H1 (cell line): ENCODE results near the gene AKT1S1. TPM values are rescaled to one million over a fixed set of nuclear protein-coding genes. Genes with fewer than 3 reads are reported as not detected.

Experiments
- CTCF ChIA-PET: fragments of 300-600 bp; sonication (Branson Sonifier 250); formaldehyde crosslinking; loops from one replicate; lab custom pipeline; 2021; ENCODE audit not compliant: partially characterized antibody; lab: Charles Lee
- POLR2A ChIA-PET: fragments of 300-600 bp; sonication (Branson Sonifier 250); formaldehyde crosslinking; loops from one replicate; lab custom pipeline; 2021; ENCODE audit warnings: inconsistent platforms; ENCODE audit not compliant: partially characterized antibody; lab: Charles Lee
- DNase-seq, 2 experiments: peaks; one replicate each; pipeline versions ENCODE4 v3.0.0 to v3.0.0-alpha.2; 2010 to 2022; ENCODE audit warnings: low spot score in 2 of 2, low read depth in 1 of 2, mixed read lengths in 1 of 2
- FAIRE-seq: peaks from 2 replicates; lab custom pipeline; 2011; peaks lifted over from hg19 to GRCh38; lab: Jason Lieb, UNC
- H2AFZ ChIP-seq: 2 replicates; pipeline ENCODE4 v1.8.1; 2012; ENCODE audit warnings: low read length, inconsistent platforms
- H2AK5ac ChIP-seq: 2 replicates; pipeline ENCODE4 v1.6.1; 2013; ENCODE audit warnings: low read depth, low read length
- H2BK120ac ChIP-seq: replicated peaks from 2 replicates; pipeline ENCODE3; 2013; ENCODE audit warnings: low read depth, low read length, inconsistent platforms
- H2BK12ac ChIP-seq: 2 replicates; pipeline ENCODE4 v1.6.1; 2013; ENCODE audit warnings: low read depth, low read length
- H2BK15ac ChIP-seq: 2 replicates; pipeline ENCODE4 v1.6.1; 2013; ENCODE audit warnings: low read length
- H2BK20ac ChIP-seq: 2 replicates; pipeline ENCODE4 v1.6.1; 2013; ENCODE audit warnings: low read length
- H2BK5ac ChIP-seq: 2 replicates; pipeline ENCODE4 v1.6.1; 2013; ENCODE audit warnings: low read depth, low read length
- H3K14ac ChIP-seq: 2 replicates; pipeline ENCODE4 v1.6.1; 2013; ENCODE audit warnings: inconsistent platforms; ENCODE audit not compliant: insufficient read length
- H3K18ac ChIP-seq: 2 replicates; pipeline ENCODE4 v1.6.1; 2013; ENCODE audit warnings: low read length; ENCODE audit errors: extremely low read depth
- H3K23ac ChIP-seq: 2 replicates; pipeline ENCODE4 v1.6.1; 2013; ENCODE audit warnings: inconsistent platforms; ENCODE audit not compliant: insufficient read length
- H3K23me2 ChIP-seq: 2 replicates; pipeline ENCODE4 v1.6.1; 2013; ENCODE audit warnings: low read depth, low read length
- H3K27ac ChIP-seq: 2 replicates; pipeline ENCODE4 v1.6.1; 2011; ENCODE audit warnings: low read depth, low read length, inconsistent platforms
- H3K27me3 ChIP-seq, 4 experiments: replicated peaks in 1 of 4; 1 replicate in 1 of 4; 2 replicates in 3 of 4; pipeline versions ENCODE4 v1.6.1 to v1.8.1; 2011 to 2013; ENCODE audit warnings: low read length in 3 of 4, mild to moderate bottlenecking in 3 of 4, inconsistent platforms in 2 of 4, mixed read lengths in 2 of 4, moderate library complexity in 1 of 4; ENCODE audit not compliant: control insufficient read depth in 3 of 4, insufficient read depth in 3 of 4; ENCODE audit errors: extremely low read depth in 1 of 4
- H3K36me3 ChIP-seq, 4 experiments: 2 replicates each; pipeline versions ENCODE4 v1.6.1 to v1.8.1; 2011 to 2013; ENCODE audit warnings: mild to moderate bottlenecking in 4 of 4, low read length in 3 of 4, moderate library complexity in 2 of 4, control low read depth in 1 of 4, inconsistent platforms in 1 of 4; ENCODE audit not compliant: insufficient read depth in 4 of 4, control insufficient read depth in 2 of 4
- H3K4ac ChIP-seq: replicated peaks from 2 replicates; pipeline ENCODE3; 2013; ENCODE audit warnings: low read length, low read depth, mixed read lengths, inconsistent platforms; ENCODE audit not compliant: insufficient read length
- H3K4me1 ChIP-seq, 4 experiments: replicated peaks in 1 of 4; 1 replicate in 1 of 4; 2 replicates in 3 of 4; pipeline versions ENCODE4 v1.6.1 to v1.8.1; 2011 to 2013; ENCODE audit warnings: low read length in 3 of 4, inconsistent platforms in 2 of 4, mixed read lengths in 1 of 4; ENCODE audit not compliant: insufficient read depth in 4 of 4, control insufficient read depth in 3 of 4
- H3K4me2 ChIP-seq, 2 experiments: 2 replicates each; pipeline versions ENCODE4 v1.6.1 to v1.8.1; 2011 to 2013; ENCODE audit warnings: low read depth in 2 of 2, low read length in 2 of 2, control low read depth in 1 of 2, inconsistent platforms in 1 of 2, mild to moderate bottlenecking in 1 of 2; ENCODE audit not compliant: insufficient read depth in 1 of 2
- H3K4me3 ChIP-seq, 4 experiments: fragments of 200-600, 300-600 bp in 1 of 4; sonication (generic), shearing (Covaris generic), sonication (Bioruptor Twin) in 1 of 4; 2 replicates each; pipeline versions ENCODE4 v1.5.1 to v1.8.1; 2011 to 2016; ENCODE audit warnings: low read length in 4 of 4, low read depth in 3 of 4, control low read depth in 2 of 4, inconsistent platforms in 2 of 4, mild to moderate bottlenecking in 2 of 4, mixed read lengths in 1 of 4, moderate library complexity in 1 of 4; ENCODE audit not compliant: insufficient read depth in 2 of 4; ENCODE audit errors: extremely low read depth in 1 of 4
- H3K56ac ChIP-seq: replicated peaks from 2 replicates; pipeline ENCODE3; 2013; ENCODE audit warnings: low read depth, mild to moderate bottlenecking, mixed read lengths, low read length, inconsistent platforms; ENCODE audit not compliant: insufficient read length
- H3K79me1 ChIP-seq: 2 replicates; pipeline ENCODE4 v1.6.1; 2013; ENCODE audit warnings: low read depth, low read length, control low read depth
- H3K79me2 ChIP-seq, 2 experiments: 2 replicates each; pipeline versions ENCODE4 v1.6.1 to v1.8.1; 2012 to 2013; ENCODE audit warnings: low read length in 2 of 2, mild to moderate bottlenecking in 2 of 2, inconsistent platforms in 1 of 2; ENCODE audit not compliant: insufficient read depth in 2 of 2, control insufficient read depth in 1 of 2
- H3K9ac ChIP-seq, 4 experiments: replicated peaks in 1 of 4; 1 replicate in 1 of 4; 2 replicates in 3 of 4; pipeline versions ENCODE4 v1.6.1 to v1.8.1; 2011 to 2013; ENCODE audit warnings: low read depth in 3 of 4, low read length in 3 of 4, control low read depth in 2 of 4, mild to moderate bottlenecking in 2 of 4, moderate library complexity in 2 of 4, inconsistent platforms in 1 of 4; ENCODE audit errors: extremely low read depth in 1 of 4
- H3K9me3 ChIP-seq, 2 experiments: 2 replicates each; pipeline versions ENCODE4 v1.6.1 to v1.8.1; 2012 to 2013; ENCODE audit warnings: mild to moderate bottlenecking in 2 of 2, moderate library complexity in 2 of 2, control low read depth in 1 of 2, inconsistent platforms in 1 of 2, low read depth in 1 of 2, low read length in 1 of 2, mixed read lengths in 1 of 2; ENCODE audit not compliant: insufficient read depth in 2 of 2
- H4K20me1 ChIP-seq, 2 experiments: replicated peaks in 1 of 2; 2 replicates each; pipeline versions ENCODE3 to v1.8.1; 2011 to 2013; ENCODE audit warnings: inconsistent platforms in 2 of 2, low read length in 2 of 2, mild to moderate bottlenecking in 1 of 2; ENCODE audit not compliant: insufficient read depth in 2 of 2, control insufficient read depth in 1 of 2
- H4K5ac ChIP-seq: 2 replicates; pipeline ENCODE4 v1.6.1; 2013; ENCODE audit warnings: low read length, low read depth, mixed read lengths, inconsistent platforms; ENCODE audit not compliant: insufficient read length
- H4K8ac ChIP-seq: 2 replicates; pipeline ENCODE4 v1.8.0; 2013; ENCODE audit warnings: mild to moderate bottlenecking, moderate library complexity, low read length, inconsistent platforms; ENCODE audit not compliant: insufficient read depth; ENCODE audit errors: extremely low read depth
- H4K91ac ChIP-seq: replicated peaks from 2 replicates; pipeline ENCODE3; 2013; ENCODE audit warnings: low read length, mixed read lengths, inconsistent platforms; ENCODE audit not compliant: insufficient read length
- FOSL1 ChIP-seq: IDR thresholded peaks from 2 replicates; pipeline ENCODE4 v1.6.1; 2011; ENCODE audit warnings: mild to moderate bottlenecking, low read depth, low read length, moderate library complexity; ENCODE audit not compliant: insufficient read depth
- SP1 ChIP-seq: IDR thresholded peaks from 2 replicates; pipeline ENCODE4 v1.6.1; 2011; ENCODE audit warnings: low read depth, low read length
- SP4 ChIP-seq: IDR thresholded peaks from 2 replicates; pipeline ENCODE4 v1.6.1; 2012; ENCODE audit warnings: low read length, inconsistent platforms
- SUZ12 ChIP-seq: fragments of 200-600 bp; sonication (generic); IDR thresholded peaks from 2 replicates; pipeline ENCODE4 v1.6.1; 2012; ENCODE audit warnings: mild to moderate bottlenecking, inconsistent platforms, low read length, moderate library complexity, mixed read lengths
- TAF7 ChIP-seq: optimal IDR thresholded peaks from 2 replicates; pipeline ENCODE3; 2011; ENCODE audit warnings: low read depth, mild to moderate bottlenecking, inconsistent platforms, low read length, moderate library complexity, borderline replicate concordance
- TEAD4 ChIP-seq: IDR thresholded peaks from 2 replicates; pipeline ENCODE4 v1.6.1; 2012; ENCODE audit warnings: low read depth, low read length, inconsistent platforms, mixed read lengths
- ZNF274 ChIP-seq: IDR thresholded peaks from 2 replicates; pipeline ENCODE4 v1.7.0; 2012; ENCODE audit warnings: low read length, borderline replicate concordance; ENCODE audit errors: extremely low read depth
- WGBS, 2 experiments: shearing (Covaris generic) in 1 of 2; methylation state at CpG; one replicate each; pipeline versions ENCODE4 v1.1.6 to v1.1.7; 2013 to 2015; ENCODE audit warnings: low lambda C conversion rate in 2 of 2, mixed read lengths in 2 of 2, inconsistent platforms in 1 of 2, low coverage in 1 of 2, missing lambda C conversion rate in 1 of 2; ENCODE audit not compliant: insufficient replicate concordance in 2 of 2, insufficient coverage in 1 of 2, insufficient read length in 1 of 2; ENCODE audit errors: extremely low coverage in 1 of 2, missing lambda C conversion rate in 1 of 2; 5-methylcytosine and 5-hydroxymethylcytosine counted together
- polyA plus RNA-seq, 7 experiments: library from polyadenylated mRNA; depleted of rRNA in 3 of 7; stranded (reverse) in 5 of 7; unstranded in 2 of 7; fragments of >200 nt in 5 of 7; fragments of 200-250 nt in 2 of 7; gene quantifications; 1 replicate in 5 of 7; 2 replicates in 1 of 7; 4 replicates in 1 of 7; pipeline versions ENCODE4 v1.2.1 to v1.2.3, GENCODE V29; 2011 to 2013; ENCODE audit warnings: missing spikeins in 2 of 7, mixed read lengths in 2 of 7
- total RNA-seq: library from RNA; stranded (reverse); fragmentation: NEBNext Ultra II Directional; extraction: Animal tissue kit (Norgen Biotek cat#: 25700); gene quantifications from 2 replicates; pipeline ENCODE4 v1.2.1, GENCODE V29; 2021

AKT1S1 gene
- total and polyA plus RNA-seq, 2 of the 8 experiments (the other 6 are each of a cell fraction or from before 2014, with no cell fraction given): 40.7 to 45.9 TPM

DNA sequence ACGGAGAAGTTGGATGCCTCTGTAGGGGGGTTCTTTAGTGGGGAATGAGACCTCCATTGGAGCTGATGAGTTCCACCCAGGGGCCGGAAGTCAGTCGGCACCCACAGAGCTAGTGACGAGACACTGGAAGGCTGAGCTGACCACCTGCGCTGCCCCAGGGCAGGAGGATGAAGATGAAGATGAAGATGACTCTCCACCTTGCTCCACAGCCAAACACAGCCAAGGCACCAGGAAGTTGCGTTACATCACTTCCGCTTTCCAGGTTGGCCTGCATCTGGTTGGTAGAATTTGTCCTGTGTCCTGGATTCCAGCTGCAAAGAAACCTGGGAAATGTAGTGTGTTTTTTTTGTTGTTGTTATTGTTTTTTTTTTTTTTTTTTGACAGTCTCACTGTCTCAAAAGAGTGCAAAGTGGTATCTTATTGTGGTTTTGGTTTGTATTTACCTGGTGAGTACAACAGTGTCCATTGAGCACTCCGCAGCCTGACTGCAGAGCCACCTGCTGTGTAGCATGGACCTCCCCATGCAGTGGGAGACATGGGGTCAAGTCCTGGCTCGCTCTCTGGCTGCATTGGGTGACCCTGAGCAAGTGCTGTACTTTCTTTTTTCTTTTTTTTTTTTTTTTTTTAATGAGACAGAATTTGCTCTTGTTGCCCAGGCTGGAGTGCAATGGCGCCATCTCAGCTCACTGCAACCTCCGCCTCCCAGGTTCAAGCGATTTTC lies 2.2 kb upstream of the AKT1S1 start:
- ChIA-PET POLR2A (interaction anchor here (1.1 to 6.2 kb wide), 4 partner anchors 9 to 16 kb away, joined by 3 to 76 read pairs (median 3); partner anchors contain the start of gene PNKP), CTCF (interaction anchor here (0.7 to 1.5 kb wide), 2 partner anchors 74 to 190 kb away, joined by 3 read pairs; partner anchors contain the start of gene ADM5)
- 92% methylated on average over 11 of the region's 12 CpGs; no CpG with 5 or more reads in 1 of the 2 experiments for WGBS, 2 experiments
- Histone ChIP-seq H4K8ac (no peak overlapping the region), H3K4me1 (peaks cover 0 to 13% (median 7%) of the 10 kb centered on the region in 4 experiments; a peak in 6 of 7 replicates), H3K23me2 (peaks cover 16% of the 10 kb centered on the region), H3K79me1 (peaks cover 16% of the 10 kb centered on the region), H2BK15ac (no peak overlapping the region; the same call in 1 of the 2 replicates), H3K9me3 (no peaks in the 10 kb centered on the region), H2AFZ (no peak overlapping the region), H3K4me3 (peak overlapping the region in 1 of 4 experiments; percentile 90; a peak in 1 of 8 replicates), H3K14ac (no peak overlapping the region), H4K20me1 (peaks cover 10 to 18% of the 10 kb centered on the region in 2 experiments), H3K9ac (no peak overlapping the region), H2BK20ac (no peak overlapping the region), H2AK5ac (no peak overlapping the region), H2BK5ac (no peak overlapping the region), H4K5ac (no peak overlapping the region), H4K91ac (no peak overlapping the region), H2BK12ac (no peak overlapping the region), H3K27me3 (no peaks in the 10 kb centered on the region), H3K23ac (no peak overlapping the region), H3K4ac (no peak overlapping the region), H3K27ac (no peak overlapping the region), H3K18ac (no peak overlapping the region), H3K56ac (no peak overlapping the region), H3K79me2 (peaks cover 0 to 28% of the 10 kb centered on the region in 2 experiments; a peak in 2 of 4 replicates), H3K4me2 (peak overlapping the region in 1 of 2 experiments; percentile 92; a peak in 1 of 4 replicates), H2BK120ac (no peak overlapping the region), H3K36me3 (peaks cover 22 to 51% (median 43%) of the 10 kb centered on the region in 4 experiments)
- FAIRE-seq (no peak), DNase-seq (no peak)
- TF ChIP-seq SUZ12 (no peak), SP1 (no peak), TEAD4 (no peak), ZNF274 (no peak), TAF7 (no peak), SP4 (no peak), FOSL1 (no peak)
